Right lobe of liver (tissue), 6 donors: ENCODE data around the gene EIF2S1. TPM values are rescaled to one million over a fixed set of nuclear protein-coding genes. Genes with fewer than 3 reads are reported as not detected.
A peak's percentile ranks its signal among the peaks of the same experiment; 100 is the strongest.

Experiments
- ATAC-seq, 4 donors: fragments of 200-7000 bp; cut with Tn5 transposase; one replicate each; pipeline ENCODE4 v1.9.1; 2020; ENCODE audit warnings: mild to moderate bottlenecking in 4 of 4, moderate library complexity in 4 of 4
- DNase-seq, 3 donors: peaks; one replicate each; pipeline ENCODE4 v3.0.0-alpha.2; 2020
- H3K27ac ChIP-seq, 3 donors: fragments of 200-600 bp; one replicate each; pipeline ENCODE4 v1.8.0; 2022
- H3K27me3 ChIP-seq, 2 donors: fragments of 200-600 bp; one replicate each; pipeline ENCODE4 v1.8.0; 2022
- H3K36me3 ChIP-seq, 4 donors: fragments of 200-600 bp; sonication (generic) in 1 of 4; one replicate each; pipeline versions ENCODE4 v1.5.1 to v1.8.0; 2017 to 2022; ENCODE audit warnings: control low read depth in 1 of 4
- H3K4me1 ChIP-seq, 4 donors: fragments of 200-600 bp; sonication (generic) in 1 of 4; one replicate each; pipeline versions ENCODE4 v1.5.1 to v1.8.0; 2017 to 2022; ENCODE audit warnings: control low read depth in 1 of 4
- H3K4me3 ChIP-seq, 3 donors: fragments of 200-600 bp; one replicate each; pipeline ENCODE4 v1.8.0; 2022
- H3K9me3 ChIP-seq, 4 donors: fragments of 200-600 bp; sonication (generic) in 1 of 4; one replicate each; pipeline versions ENCODE4 v1.5.1 to v1.8.0; 2017 to 2022; ENCODE audit warnings: control low read depth in 1 of 4
- CTCF ChIP-seq, 4 donors: fragments of 200-600 bp in 3 of 4; fragments of 450-650 bp in 1 of 4; IDR thresholded peaks; one replicate each; pipeline versions ENCODE4 v1.5.1 to v1.8.0; 2016 to 2022; ENCODE audit warnings: antibody characterized with exemption in 4 of 4, mild to moderate bottlenecking in 2 of 4
- POLR2A ChIP-seq: fragments of 450-650 bp; IDR thresholded peaks from one replicate; pipeline ENCODE4 v1.6.1; 2017; ENCODE audit warnings: antibody characterized with exemption, mild to moderate bottlenecking
- WGBS: methylation state at CpG from one replicate; pipeline ENCODE4 v1.1.6; 2018; ENCODE audit warnings: low coverage, low lambda C conversion rate; ENCODE audit not compliant: insufficient coverage; ENCODE audit errors: missing lambda C conversion rate; 5-methylcytosine and 5-hydroxymethylcytosine counted together
- intact Hi-C, 2 donors: fragments of 100-400 bp; cut with DNase I; formaldehyde crosslinking; loops; one replicate each; pipeline versions ENCODE4 v1.11.2 to v1.14.1; 2022
- total RNA-seq, 6 experiments: library from RNA; depleted of rRNA in 2 of 6; stranded (reverse); fragments of >200 nt in 2 of 6; fragmentation: NEBNext Ultra II Directional in 3 of 6; extraction: Animal tissue kit (Norgen Biotek cat#: 25700) in 3 of 6; gene quantifications; one replicate each; pipeline versions ENCODE4 v1.1.0 to v1.2.4, GENCODE V29; 2016 to 2023
- donor health status: DM: no; HTN: yes; CAD: no.
- donor health status: DM: no; HTN: no; CAD: no.
- donor health status: DM: no; HTN: no; CAD: no.
- donor health status: DM: no; HTN: yes; CAD: no.
- donor health status: DM: no; HTN: yes; CAD: no.

The EIF2S1 gene
- total RNA-seq, 6 experiments from 2014 or later = 32.8 to 57.8 (median 50.4) TPM

- TF ChIP-seq CTCF (IDR thresholded peaks at IDR 0.05) = peak; percentile 14 to 48 (median 40)
- TF ChIP-seq POLR2A = no peak
- H3K27ac ChIP-seq = no peak overlapping the region
- peak in 3 of 4 donors; percentile 12 to 42 (median 17) for ATAC-seq
Measured at GRCh38 chr14:67420102-67420739, 60.1 kb downstream of the EIF2S1 start.

GRCh38 chr14:67421356-67422224, 61.5 kb downstream of the EIF2S1 start:
- TF ChIP-seq CTCF (IDR thresholded peaks at IDR 0.05) = no peak
- no peak for TF ChIP-seq POLR2A
- no peaks in the 10 kb centered on the region for H3K27me3 ChIP-seq
- H3K27ac ChIP-seq = no peak overlapping the region
- intact Hi-C loops = loop anchor here in 1 of 2 donors (10.0 kb wide), 1 partner anchor 153 kb away; no protein-coding TSS in a partner anchor
- peaks cover 0 to 2% (median 0%) of the 10 kb centered on the region in 4 donors for H3K4me1 ChIP-seq
- WGBS = 86% methylated on average over 8 of the region's 11 CpGs
- no peak for ATAC-seq
- no peaks in the 10 kb centered on the region for H3K36me3 ChIP-seq
- H3K4me3 ChIP-seq = no peak overlapping the region
- no peaks in the 10 kb centered on the region for H3K9me3 ChIP-seq
- DNase-seq = no peak

More at GRCh38 chr14:67420102-67420739, 60.1 kb downstream of the EIF2S1 start:
- H3K4me1 ChIP-seq = peaks cover 0 to 12% (median 0%) of the 10 kb centered on the region in 4 donors
- H3K4me3 ChIP-seq = no peak overlapping the region
- H3K36me3 ChIP-seq = no peaks in the 10 kb centered on the region
- peak in 1 of 3 donors; percentile 33 for DNase-seq
- intact Hi-C loops = loop anchor here in 1 of 2 donors (10.0 kb wide), 1 partner anchor 155 kb away; no protein-coding TSS in a partner anchor
- no peaks in the 10 kb centered on the region for H3K27me3 ChIP-seq
- no peaks in the 10 kb centered on the region for H3K9me3 ChIP-seq
- WGBS = 62% methylated on average over 11 of the region's 12 CpGs

GRCh38 chr14:67423424-67423823, 63.3 kb downstream of the EIF2S1 start:
- H3K36me3 ChIP-seq = no peaks in the 10 kb centered on the region
- H3K27me3 ChIP-seq = no peaks in the 10 kb centered on the region
- H3K27ac ChIP-seq = no peak overlapping the region
- DNase-seq (no peak), ATAC-seq (no peak)
- H3K4me3 ChIP-seq = no peak overlapping the region
- WGBS = 31% methylated on average over 2 of the region's 2 CpGs
- intact Hi-C loops = loop anchor here in 1 of 2 donors (10.0 kb wide), 1 partner anchor 151 kb away; no protein-coding TSS in a partner anchor
- no peaks in the 10 kb centered on the region for H3K9me3 ChIP-seq
- no peaks in the 10 kb centered on the region for H3K4me1 ChIP-seq
- no peak for TF ChIP-seq CTCF (IDR thresholded peaks at IDR 0.05)
- TF ChIP-seq POLR2A = no peak

GRCh38 chr14:67424539-67424938, 64.4 kb downstream of the EIF2S1 start:
- ATAC-seq (no peak), DNase-seq (no peak)
- Histone ChIP-seq H3K36me3 (no peaks in the 10 kb centered on the region), H3K4me1 (no peaks in the 10 kb centered on the region), H3K27ac (no peak overlapping the region), H3K9me3 (no peaks in the 10 kb centered on the region), H3K4me3 (no peak overlapping the region), H3K27me3 (no peaks in the 10 kb centered on the region)
- no peak for TF ChIP-seq POLR2A
- no peak for TF ChIP-seq CTCF (IDR thresholded peaks at IDR 0.05)
- 20% methylated on average over 2 of the region's 3 CpGs for WGBS
- intact Hi-C loops = loop anchor here in 1 of 2 donors (10.0 kb wide), 1 partner anchor 150 kb away; no protein-coding TSS in a partner anchor
